8988T (cell line): ENCODE results near the gene CARS2.
"Not testable (repeated sequence)": the region's sequence is repeated elsewhere in the genome, so short reads cannot be mapped to it uniquely, and the experiment has no call there.

ENCODE experiments used
- DNase-seq: peaks from one replicate; pipeline ENCODE4 v3.0.0; 2011

The CARS2 gene

GRCh38 chr13:110615322-110616102 lies 90.4 kb downstream of the CARS2 start, which contains the start of gene NAXD:
NAXD (plus strand) TSS chr13:110615545; CDS start chr13:110615602, 57 bp downstream.
- DNase-seq, result peak; percentile 99

- no peak for DNase-seq
Measured at GRCh38 chr13:110615005-110615321, 91.0 kb downstream of the CARS2 start.

GRCh38 chr13:110610955-110611595 lies 94.8 kb downstream of the CARS2 start:
- DNase-seq, result no peak

GRCh38 chr13:110607675-110608224 lies 98.2 kb downstream of the CARS2 start:
- no peak for DNase-seq

- DNase-seq, result not testable (repeated sequence)
Measured at GRCh38 chr13:110606281-110606680, 99.6 kb downstream of the CARS2 start.

GRCh38 chr13:110605132-110605531 lies 100.8 kb downstream of the CARS2 start:
- DNase-seq, result no peak

GRCh38 chr13:110600980-110601379 lies 104.9 kb downstream of the CARS2 start:
- DNase-seq, result no peak

- no peak for DNase-seq
Measured at GRCh38 chr13:110600261-110600819, 105.6 kb downstream of the CARS2 start.

GRCh38 chr13:110597041-110597689 lies 108.8 kb downstream of the CARS2 start:
- DNase-seq, result no peak

- DNase-seq, result peak; percentile 34
Measured at GRCh38 chr13:110593430-110594130, 112.3 kb downstream of the CARS2 start.

- no peak for DNase-seq
Measured at GRCh38 chr13:110592665-110593064, 113.3 kb downstream of the CARS2 start.
